Activated CD8-positive, alpha-beta T cell treated with anti-CD3 and anti-CD28 coated beads for 36 hours (primary cell): Measurements from ENCODE around the gene ACVR2B. TPM values are rescaled to one million over a fixed set of nuclear protein-coding genes. Genes with fewer than 3 reads are reported as not detected.

Experiments used
- total RNA-seq, 2 experiments: library from RNA; stranded (reverse); gene quantifications; one replicate each; pipeline ENCODE4 v1.2.3, GENCODE V29; 2021

Gene ACVR2B
- total RNA-seq, 2 experiments from 2014 or later, result 5.4 to 6.9 TPM

Other genes starting within 250 kb of the ACVR2B start
- gene SLC22A13, start 188.1 kb upstream of the ACVR2B start, total RNA-seq, result under 1 TPM; 0.18 to 0.31 TPM
- gene SLC22A14, start 171.6 kb upstream of the ACVR2B start, total RNA-seq, result not detected
- 1 to 10 TPM; 4.4 to 4.7 TPM for gene XYLB, start 107.1 kb upstream of the ACVR2B start, total RNA-seq
- gene EXOG, start 42.5 kb downstream of the ACVR2B start, total RNA-seq, result 10 to 100 TPM; 16.8 to 17.7 TPM
- gene SCN5A, start 195.8 kb downstream of the ACVR2B start, total RNA-seq, result under 1 TPM; 0.20 to 0.52 TPM